Measurements from ENCODE around the gene MEI4.

- TF ChIP-seq EP300 (IDR thresholded peaks at IDR 0.05) (no peak), CTCF (IDR thresholded peaks at IDR 0.05) (no peak), POLR2A (IDR thresholded peaks at IDR 0.05) (no peak)
These were observed 231.0 kb downstream of the MEI4 start for GRCh38 chr6:77883851-77884250.

Data from ovary (tissue), 3 donors.